A549 (cell line): ENCODE results near the gene TACSTD2. TPM values are rescaled to one million over a fixed set of nuclear protein-coding genes. Genes with fewer than 3 reads are reported as not detected.

Source experiments
- ATAC-seq, 2 experiments: fragments of 200-7000 bp in 1 of 2; fragments of >200 bp in 1 of 2; cut with Nextera tagmentation in 1 of 2; cut with Tn5 transposase in 1 of 2; 3 replicates each; pipeline versions ENCODE4 v1.8.0 to v1.9.1; 2018 to 2020; ENCODE audit warnings: mild to moderate bottlenecking in 1 of 2, moderate library complexity in 1 of 2
- CTCF ChIA-PET: fragments of 300-600 bp; sonication (Branson Sonifier 250); formaldehyde crosslinking; extraction: SDS; loops from one replicate; lab custom pipeline; 2021; ENCODE audit warnings: antibody characterized with exemption, inconsistent platforms; lab: Yijun Ruan, JAX
- POLR2A ChIA-PET: fragments of 350-600 bp; formaldehyde crosslinking; extraction: SDS; loops from one replicate; lab custom pipeline; 2021; ENCODE audit warnings: antibody characterized with exemption, inconsistent platforms; lab: Yijun Ruan, JAX
- DNase-seq, 2 experiments: peaks; one replicate each; pipeline versions ENCODE4 v3.0.0 to v3.0.0-alpha.2; 2011 to 2016; ENCODE audit warnings: low read depth in 1 of 2, low spot score in 1 of 2
- FAIRE-seq: peaks from 2 replicates; lab custom pipeline; 2011; peaks lifted over from hg19 to GRCh38; lab: Jason Lieb, UNC
- H3K27ac ChIP-seq, 2 experiments: fragments of >200 bp; sonication (Bioruptor Twin); formaldehyde crosslinking; 3 replicates each; pipeline ENCODE4 v1.5.1; 2016 to 2017
- H3K4me1 ChIP-seq: fragments of >200 bp; sonication (Bioruptor Twin); formaldehyde crosslinking; 3 replicates; pipeline ENCODE4 v1.6.1; 2016
- H3K4me2 ChIP-seq: fragments of >200 bp; sonication (Bioruptor Twin); formaldehyde crosslinking; 3 replicates; pipeline ENCODE4 v1.6.1; 2016
- H3K4me3 ChIP-seq: fragments of >200 bp; sonication (Bioruptor Twin); formaldehyde crosslinking; 3 replicates; pipeline ENCODE4 v1.5.1; 2016
- H3K9me3 ChIP-seq: fragments of >200 bp; sonication (Bioruptor Twin); formaldehyde crosslinking; 3 replicates; pipeline ENCODE4 v1.6.1; 2016
- BCL3 ChIP-seq: fragments of >200 bp; sonication (Bioruptor Twin); formaldehyde crosslinking; IDR thresholded peaks from 3 replicates; pipeline ENCODE4 v1.6.1; 2016
- ELK1 ChIP-seq: fragments of 150-350 bp; IDR thresholded peaks from 2 replicates; pipeline ENCODE4 v1.6.1; 2014; ENCODE audit warnings: low read depth, mild to moderate bottlenecking, low read length
- EP300 ChIP-seq, 2 experiments: fragments of >200 bp; sonication (Bioruptor Twin); formaldehyde crosslinking; IDR thresholded peaks; 2 replicates in 1 of 2; 3 replicates in 1 of 2; pipeline ENCODE4 v1.6.1; 2016 to 2017
- ESRRA ChIP-seq: fragments of 150-350 bp; IDR thresholded peaks from 2 replicates; pipeline ENCODE4 v1.6.1; 2014; ENCODE audit warnings: mild to moderate bottlenecking, low read length, borderline replicate concordance
- HEYL ChIP-seq: fragments of 250-450 bp; sonication (Bioruptor Pico); IDR thresholded peaks from 2 replicates; pipeline ENCODE4 v1.8.0; 2021; ENCODE audit warnings: mild to moderate bottlenecking, moderate library complexity
- HOXB13 ChIP-seq: fragments of 250-450 bp; sonication (Bioruptor Pico); IDR thresholded peaks from 2 replicates; pipeline ENCODE4 v1.5.0; 2020; ENCODE audit warnings: low read depth, mild to moderate bottlenecking, moderate library complexity
- HOXB5 ChIP-seq: fragments of 250-450 bp; sonication (Bioruptor Pico); IDR thresholded peaks from 2 replicates; pipeline ENCODE4 v1.5.0; 2020; ENCODE audit warnings: mild to moderate bottlenecking, moderate library complexity
- JUN ChIP-seq, 2 experiments: fragments of >200 bp; sonication (Bioruptor Twin); formaldehyde crosslinking; IDR thresholded peaks; 2 replicates in 1 of 2; 3 replicates in 1 of 2; pipeline ENCODE4 v1.6.1; 2016 to 2017
- JUNB ChIP-seq: fragments of >200 bp; sonication (Bioruptor Twin); formaldehyde crosslinking; IDR thresholded peaks from 2 replicates; pipeline ENCODE4 v1.6.1; 2016
- MAX ChIP-seq: IDR thresholded peaks from 2 replicates; pipeline ENCODE4 v1.6.1; 2012
- MAZ ChIP-seq: fragments of 150-350 bp; IDR thresholded peaks from 2 replicates; pipeline ENCODE4 v1.6.1; 2014; ENCODE audit warnings: antibody characterized with exemption, low read depth, low read length, borderline replicate concordance
- MYC ChIP-seq: IDR thresholded peaks from 2 replicates; pipeline ENCODE4 v1.6.1; 2012; ENCODE audit warnings: mild to moderate bottlenecking, inconsistent platforms, low read length, improper control_type of control experiment, borderline replicate concordance
- NFE2L2 ChIP-seq: fragments of 150-350 bp; conservative IDR thresholded peaks from 2 replicates; pipeline ENCODE4 v1.6.1; 2014; ENCODE audit warnings: low read length
- NPAS2 ChIP-seq: fragments of 250-450 bp; sonication (Bioruptor Pico); IDR thresholded peaks from 2 replicates; pipeline ENCODE4 v1.8.0; 2022; ENCODE audit warnings: mild to moderate bottlenecking, moderate library complexity, borderline replicate concordance
- NR3C1 ChIP-seq: fragments of >200 bp; sonication (Bioruptor Twin); formaldehyde crosslinking; IDR thresholded peaks from 3 replicates; pipeline ENCODE4 v1.6.1; 2017
- RNF2 ChIP-seq: fragments of 200-600 bp; sonication (generic); IDR thresholded peaks from 2 replicates; pipeline ENCODE4 v1.6.1; 2016; ENCODE audit warnings: low read depth, mild to moderate bottlenecking, antibody characterized with exemption, moderate library complexity, borderline replicate concordance
- SMC3 ChIP-seq: fragments of >200 bp; sonication (Bioruptor Twin); formaldehyde crosslinking; IDR thresholded peaks from 3 replicates; pipeline ENCODE4 v1.6.1; 2018; ENCODE audit warnings: inconsistent platforms
- TFCP2L1 ChIP-seq: fragments of 250-450 bp; sonication (Bioruptor Pico); IDR thresholded peaks from 2 replicates; pipeline ENCODE4 v1.5.0; 2021; ENCODE audit warnings: mild to moderate bottlenecking
- ZC3H11A ChIP-seq: fragments of 450-650 bp; IDR thresholded peaks from 2 replicates; pipeline ENCODE4 v1.6.1; 2014; ENCODE audit warnings: antibody characterized with exemption, mild to moderate bottlenecking
- ZSCAN20 ChIP-seq: fragments of 250-450 bp; sonication (Bioruptor Pico); IDR thresholded peaks from 2 replicates; pipeline ENCODE4 v1.8.0; 2022; ENCODE audit warnings: mild to moderate bottlenecking, moderate library complexity
- WGBS: methylation state at CpG from one replicate; pipeline ENCODE4 v1.1.6; 2017; ENCODE audit errors: missing lambda C conversion rate; 5-methylcytosine and 5-hydroxymethylcytosine counted together
- polyA plus RNA-seq, 4 experiments: library from polyadenylated mRNA; depleted of rRNA in 3 of 4; stranded (reverse); fragments of >200 nt; fragmentation: RNase III in 1 of 4; extraction: RNeasy Plus Mini Kit Qiagen cat#74134 plus additional on column Dnase treatment in 1 of 4; gene quantifications; 2 replicates in 3 of 4; 3 replicates in 1 of 4; pipeline ENCODE4 v1.2.3, GENCODE V29; 2011 to 2017

Gene TACSTD2
- polyA plus RNA-seq, 2 of the 4 experiments (the other 2 are of a cell fraction) = not detected

GRCh38 chr1:58574816-58575215 is 2.2 kb downstream of the TACSTD2 start:
- no peak for FAIRE-seq
- H3K4me3 ChIP-seq = no peak overlapping the region
- H3K9me3 ChIP-seq = no peaks in the 10 kb centered on the region
- 41% methylated on average over 2 of the region's 2 CpGs for WGBS
- CTCF ChIA-PET = interaction anchor here (1.0 kb wide), 1 partner anchor 59 kb away, joined by 3 read pairs; no protein-coding TSS in a partner anchor
- no peak for DNase-seq
- no peak overlapping the region for H3K4me2 ChIP-seq
- no peak overlapping the region for H3K27ac ChIP-seq
- no peaks in the 10 kb centered on the region for H3K4me1 ChIP-seq
- no peak for TF ChIP-seq MAZ
- no peak for TF ChIP-seq RNF2
- no peak for TF ChIP-seq TFCP2L1 (CRISPR knock-in tag)
- no peak for TF ChIP-seq EP300 (IDR thresholded peaks at IDR 0.05)
- no peak for TF ChIP-seq JUNB
- no peak for TF ChIP-seq ELK1
- no peak for TF ChIP-seq NFE2L2
- TF ChIP-seq ZSCAN20 (CRISPR knock-in tag) = no peak
- no peak for TF ChIP-seq NR3C1
- TF ChIP-seq ESRRA = no peak
- TF ChIP-seq JUN (IDR thresholded peaks at IDR 0.05) = no peak
- no peak for TF ChIP-seq BCL3
- no peak for TF ChIP-seq ZC3H11A
- no peak for TF ChIP-seq HEYL
- TF ChIP-seq HOXB13 = no peak
- TF ChIP-seq NPAS2 (CRISPR knock-in tag) = no peak
- POLR2A ChIA-PET = no interaction called here
- ATAC-seq = no peak

- 0 out of 6 replicates have a peak overlapping the region, but pooled peaks of 1 of the 2 experiments have one; percentile 18 for H3K27ac ChIP-seq
- no peak for DNase-seq
- no peak; a peak in 2 of 6 replicates for ATAC-seq
- FAIRE-seq = no peak
- H3K9me3 ChIP-seq = no peaks in the 10 kb centered on the region
- POLR2A ChIA-PET = interaction anchor here (0.6 kb wide), 1 partner anchor 69 kb away, joined by 4 read pairs; no protein-coding TSS in a partner anchor
- CTCF ChIA-PET = interaction anchor here (1.0 kb wide), 1 partner anchor 58 kb away, joined by 3 read pairs; no protein-coding TSS in a partner anchor
- WGBS = 30% methylated on average over 4 of the region's 4 CpGs
- H3K4me2 ChIP-seq = no peak overlapping the region
- no peaks in the 10 kb centered on the region for H3K4me1 ChIP-seq
- H3K4me3 ChIP-seq = no peak overlapping the region
- TF ChIP-seq ELK1 (no peak), MAX (no peak), EP300 (IDR thresholded peaks at IDR 0.05) (no peak), ZC3H11A (no peak), SMC3 (no peak), NPAS2 (CRISPR knock-in tag) (no peak), MYC (no peak), HOXB5 (CRISPR knock-in tag) (no peak), NFE2L2 (no peak), ZSCAN20 (CRISPR knock-in tag) (no peak)
Observed at GRCh38 chr1:58573705-58574591, 3.1 kb downstream of the TACSTD2 start.
